ENCODE measurements around the gene MT1F. TPM values are rescaled to one million over a fixed set of nuclear protein-coding genes. Genes with fewer than 3 reads are reported as not detected.
"Not testable (repeated sequence)": the region's sequence is repeated elsewhere in the genome, so short reads cannot be mapped to it uniquely, and the experiment has no call there.

Gene MT1F
- total and polyA plus RNA-seq, 2 of the 4 experiments (the other 2 are of a cell fraction) = 0.56 TPM; not detected in 1

DNA sequence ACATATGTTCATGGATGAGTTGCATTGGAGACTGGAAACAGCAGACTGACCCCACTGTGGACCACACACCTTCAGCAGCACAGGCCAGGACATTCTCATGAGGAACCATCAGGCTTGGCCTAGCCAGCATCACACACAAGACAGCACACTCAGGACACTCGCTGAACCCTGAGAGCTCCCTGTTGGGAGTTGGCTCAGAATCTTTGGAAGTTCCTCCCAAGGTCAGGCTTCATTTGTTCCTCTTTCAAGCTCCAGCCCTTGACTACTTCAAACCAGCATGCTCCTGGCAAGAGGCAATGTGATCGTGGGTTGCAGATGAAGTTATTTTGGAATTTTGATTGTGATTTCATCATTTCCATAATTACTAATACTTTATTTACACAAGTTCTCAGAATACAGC, 13.9 kb downstream of the MT1F start:
- H4K8ac ChIP-seq (ENCODE audit: low read depth in 2 of 2, low read length in 2 of 2); H3K18ac ChIP-seq (ENCODE audit: low read depth, low read length); H3K79me1 ChIP-seq (ENCODE audit: low read depth in 1 of 2, low read length in 2 of 2); H3K23ac ChIP-seq (ENCODE audit: low read depth, low read length); H3K9me3 ChIP-seq (ENCODE audit: control insufficient read depth, insufficient read depth, low read length); BruUV-seq (replicated peaks); dilution Hi-C loops (cut with HindIII; ENCODE audit: low sequenced_read_pairs, unreplicated experiment); intact Hi-C loops (cut with micrococcal nuclease); H3K14ac ChIP-seq (replicated peaks; ENCODE audit: low read depth, low read length); H4K20me1 ChIP-seq (ENCODE audit: insufficient read depth, low read length); H2AK9ac ChIP-seq (replicated peaks; ENCODE audit: low read depth, low read length, poor library complexity); H3K9ac ChIP-seq (ENCODE audit: low read depth, low read length); H4K5ac ChIP-seq (ENCODE audit: low read depth, low read length); H3K27ac ChIP-seq (ENCODE audit: insufficient read depth, low read length); H3K4ac ChIP-seq (ENCODE audit: low read depth, low read length); H3K36me3 ChIP-seq (ENCODE audit: control insufficient read depth, insufficient read depth, low read length); H2BK15ac ChIP-seq (ENCODE audit: low read depth, low read length); in situ Hi-C loops (cut with MboI; ENCODE audit: low sequenced_read_pairs); ATAC-seq (ENCODE audit: low read depth); H3K4me3 ChIP-seq (ENCODE audit: insufficient read depth, low read depth, low read length); H2BK5ac ChIP-seq (ENCODE audit: low read depth, low read length, poor library complexity, severe bottlenecking); POLR2A ChIA-PET (ENCODE audit: unreplicated experiment); H4K91ac ChIP-seq (ENCODE audit: insufficient read depth, low read depth, low read length); H2BK20ac ChIP-seq (ENCODE audit: low read depth, low read length); H3K9me1 ChIP-seq (ENCODE audit: insufficient read depth, low read length); H3K56ac ChIP-seq (ENCODE audit: extremely low read depth, insufficient read depth, low read length); H3K4me2 ChIP-seq (ENCODE audit: low read depth, low read length); H2AFZ ChIP-seq (replicated peaks; ENCODE audit: low read length, poor library complexity); H2BK120ac ChIP-seq (ENCODE audit: low read depth, low read length): not testable (repeated sequence)
- CTCF ChIA-PET = interaction anchor here (1.1 to 2.7 kb wide), 2 partner anchors 11 to 118 kb away, joined by 3 to 8 read pairs; partner anchors contain the start of gene MT1X
- Histone ChIP-seq H2AK5ac (ENCODE audit: low read depth, low read length) (0 out of 2 replicates have a peak overlapping the region, but pooled peaks have one; percentile 31), H3K27me3 (ENCODE audit: control insufficient read depth, insufficient read depth, low read length) (peaks cover 51% of the 10 kb centered on the region), H3K4me1 (ENCODE audit: control insufficient read depth, insufficient read depth, low read length) (peaks cover 13% of the 10 kb centered on the region)
- peak; percentile 16; the same call in 1 of the 2 replicates for TF ChIP-seq CEBPB (IDR thresholded peaks at IDR 0.05; ENCODE audit: low read depth, low read length)
- no CpG with 5 or more reads among the region's 2 CpGs for WGBS, 2 experiments (ENCODE audit: extremely low coverage in 2 of 2, insufficient read length in 1 of 2)
- peak; percentile 44 for DNase-seq

DNA sequence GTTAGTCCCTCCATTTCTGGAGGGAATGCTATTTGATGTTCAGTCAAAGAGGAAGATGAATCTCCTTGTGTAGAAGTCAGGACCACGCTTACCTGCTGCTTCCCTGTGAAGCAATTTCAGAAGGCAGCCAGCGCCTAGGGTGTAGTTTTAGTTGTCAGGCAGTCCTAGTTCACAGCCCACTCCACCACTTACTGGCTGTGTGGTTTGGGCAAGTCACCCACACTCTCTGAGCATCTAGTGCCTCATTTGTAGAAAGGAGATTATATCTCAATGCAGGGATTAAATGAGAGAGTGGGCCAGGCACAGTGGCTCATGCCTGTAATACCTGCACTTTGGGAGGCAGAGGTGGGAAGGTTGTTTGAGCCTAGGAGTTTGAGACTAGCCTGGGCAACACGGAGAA, 14.4 kb downstream of the MT1F start:
- H4K8ac ChIP-seq (ENCODE audit: low read depth in 2 of 2, low read length in 2 of 2); H4K91ac ChIP-seq (ENCODE audit: insufficient read depth, low read depth, low read length); H3K79me1 ChIP-seq (ENCODE audit: low read depth in 1 of 2, low read length in 2 of 2); intact Hi-C loops (cut with micrococcal nuclease); H3K56ac ChIP-seq (ENCODE audit: extremely low read depth, insufficient read depth, low read length); H3K9ac ChIP-seq (ENCODE audit: low read depth, low read length); H2BK120ac ChIP-seq (ENCODE audit: low read depth, low read length); H4K5ac ChIP-seq (ENCODE audit: low read depth, low read length); ATAC-seq (ENCODE audit: low read depth); BruUV-seq (replicated peaks); dilution Hi-C loops (cut with HindIII; ENCODE audit: low sequenced_read_pairs, unreplicated experiment); H2BK20ac ChIP-seq (ENCODE audit: low read depth, low read length); H2BK15ac ChIP-seq (ENCODE audit: low read depth, low read length); H4K20me1 ChIP-seq (ENCODE audit: insufficient read depth, low read length); in situ Hi-C loops (cut with MboI; ENCODE audit: low sequenced_read_pairs); H3K4me2 ChIP-seq (ENCODE audit: low read depth, low read length); POLR2A ChIA-PET (ENCODE audit: unreplicated experiment); H3K4me3 ChIP-seq (ENCODE audit: insufficient read depth, low read depth, low read length); H3K23ac ChIP-seq (ENCODE audit: low read depth, low read length); H3K36me3 ChIP-seq (ENCODE audit: control insufficient read depth, insufficient read depth, low read length); H3K9me1 ChIP-seq (ENCODE audit: insufficient read depth, low read length); H2AK5ac ChIP-seq (ENCODE audit: low read depth, low read length); H2AK9ac ChIP-seq (replicated peaks; ENCODE audit: low read depth, low read length, poor library complexity); H3K27ac ChIP-seq (ENCODE audit: insufficient read depth, low read length); H3K18ac ChIP-seq (ENCODE audit: low read depth, low read length); H2AFZ ChIP-seq (replicated peaks; ENCODE audit: low read length, poor library complexity); H3K14ac ChIP-seq (replicated peaks; ENCODE audit: low read depth, low read length); DNase-seq; H3K9me3 ChIP-seq (ENCODE audit: control insufficient read depth, insufficient read depth, low read length): not testable (repeated sequence)
- Histone ChIP-seq H3K27me3 (ENCODE audit: control insufficient read depth, insufficient read depth, low read length) (peaks cover 51% of the 10 kb centered on the region), H2BK5ac (ENCODE audit: low read depth, low read length, poor library complexity, severe bottlenecking) (peak overlapping the region; percentile 10), H3K4ac (ENCODE audit: low read depth, low read length) (0 out of 2 replicates have a peak overlapping the region, but pooled peaks have one; percentile 9), H3K4me1 (ENCODE audit: control insufficient read depth, insufficient read depth, low read length) (peaks cover 13% of the 10 kb centered on the region)
- CTCF ChIA-PET = interaction anchor here (1.1 to 2.7 kb wide), 2 partner anchors 10 to 117 kb away, joined by 3 to 8 read pairs; partner anchors contain the start of gene MT1X
- no CpG with 5 or more reads among the region's 3 CpGs for WGBS, 2 experiments (ENCODE audit: extremely low coverage in 2 of 2, insufficient read length in 1 of 2)
